Stimulated activated CD4-positive, alpha-beta T cell treated with anti-CD3 and anti-CD28 coated beads, Interleukin-4, amount 100 ng/mL, for 4 hours (primary cell): ENCODE measurements around the gene B9D1.

ENCODE experiments used
- DNase-seq, 2 experiments: peaks; one replicate each; pipeline ENCODE4 v3.0.0-alpha.2; 2020

The B9D1 gene

GRCh38 chr17:19336938-19337711 lies 25.4 kb downstream of the B9D1 start:
- DNase-seq: no peak

- DNase-seq: no peak
These were observed 26.4 kb downstream of the B9D1 start for GRCh38 chr17:19335951-19336631.

GRCh38 chr17:19334331-19334730 lies 28.2 kb downstream of the B9D1 start:
- no peak for DNase-seq

- no peak for DNase-seq
These were observed 28.7 kb downstream of the B9D1 start for GRCh38 chr17:19333736-19334290.

- DNase-seq: no peak
These were observed 29.4 kb downstream of the B9D1 start for GRCh38 chr17:19333132-19333440.

- no peak for DNase-seq
These were observed 30.0 kb downstream of the B9D1 start for GRCh38 chr17:19332371-19333131.

GRCh38 chr17:19331543-19332245 lies 30.8 kb downstream of the B9D1 start:
- no peak for DNase-seq

GRCh38 chr17:19331134-19331533 lies 31.4 kb downstream of the B9D1 start:
- no peak for DNase-seq

GRCh38 chr17:19330271-19330670 lies 32.3 kb downstream of the B9D1 start:
- DNase-seq: no peak

- no peak for DNase-seq
These were observed 32.7 kb downstream of the B9D1 start for GRCh38 chr17:19329839-19330238.

- DNase-seq: no peak
These were observed 33.4 kb downstream of the B9D1 start for GRCh38 chr17:19329136-19329535.

- DNase-seq: no peak
These were observed 34.0 kb downstream of the B9D1 start for GRCh38 chr17:19328441-19329061.

GRCh38 chr17:19327031-19327783 lies 35.3 kb downstream of the B9D1 start:
- DNase-seq: no peak

GRCh38 chr17:19325542-19325941 lies 37.0 kb downstream of the B9D1 start:
- DNase-seq: no peak

- no peak for DNase-seq
These were observed 39.7 kb downstream of the B9D1 start for GRCh38 chr17:19322861-19323260.

- DNase-seq: no peak
These were observed 40.4 kb downstream of the B9D1 start for GRCh38 chr17:19322129-19322505.

GRCh38 chr17:19321481-19322128 lies 40.9 kb downstream of the B9D1 start:
- DNase-seq: no peak

GRCh38 chr17:19320876-19321275 lies 41.6 kb downstream of the B9D1 start:
- no peak for DNase-seq

- no peak for DNase-seq
These were observed 42.6 kb downstream of the B9D1 start for GRCh38 chr17:19319771-19320505.

GRCh38 chr17:19318611-19319010 lies 43.9 kb downstream of the B9D1 start:
- no peak for DNase-seq
